ENCODE measurements around the gene PAM. TPM values are rescaled to one million over a fixed set of nuclear protein-coding genes. Genes with fewer than 3 reads are reported as not detected.
"Not testable (repeated sequence)": the region's sequence is repeated elsewhere in the genome, so short reads cannot be mapped to it uniquely, and the experiment has no call there.

The PAM gene
- total RNA-seq, 2 donors from 2014 or later = 66.5 to 153 TPM

DNA sequence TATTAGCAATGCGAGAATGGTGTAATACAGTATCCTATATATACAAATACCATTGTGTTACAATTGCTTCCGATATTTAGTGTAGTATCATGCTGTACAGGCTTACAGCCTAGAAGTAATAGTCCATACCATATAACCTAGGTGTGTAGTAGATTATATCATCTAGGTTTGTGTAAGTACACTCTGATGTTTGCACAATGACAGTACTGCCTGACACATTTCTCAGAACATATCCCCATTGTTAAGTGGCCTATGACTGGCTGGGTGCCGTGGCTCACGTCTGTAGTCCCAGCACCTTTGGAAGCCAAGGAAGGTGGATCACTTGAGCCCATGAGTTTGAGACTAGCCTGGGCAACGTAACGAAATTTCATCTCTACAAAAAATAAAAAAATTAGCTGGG, 124.6 kb downstream of the PAM start:
- H3K4me3 Mint-ChIP-seq = no peak overlapping the region
- H3K4me1 Mint-ChIP-seq = peaks cover 6% of the 10 kb centered on the region
- H3K27me3 Mint-ChIP-seq = no peaks in the 10 kb centered on the region
- H3K9me3 Mint-ChIP-seq = no peaks in the 10 kb centered on the region
- peaks cover 43% of the 10 kb centered on the region for H3K36me3 Mint-ChIP-seq (ENCODE audit: low read depth)
- no peak overlapping the region for H3K27ac Mint-ChIP-seq
- no peak for ATAC-seq (replicated peaks)

DNA sequence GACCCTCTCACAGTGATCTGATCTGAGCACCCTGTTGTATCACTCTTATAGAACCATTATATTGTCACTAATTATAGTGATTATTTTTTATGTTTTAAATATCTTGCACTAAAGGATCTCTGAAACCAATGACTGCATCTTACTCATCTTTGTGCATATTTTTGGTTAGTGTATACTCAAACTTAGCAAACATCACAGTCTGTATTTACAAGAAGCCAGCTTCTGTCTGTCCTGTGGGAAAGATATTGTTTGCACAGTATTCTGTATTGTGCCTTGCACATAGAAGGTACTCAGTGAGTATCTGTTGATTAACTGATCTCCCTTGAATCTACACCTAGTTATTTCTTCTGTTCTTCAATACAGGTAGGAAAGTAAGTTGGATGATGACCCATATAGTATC, 131.5 kb downstream of the PAM start:
- Mint-ChIP-seq H3K4me3 (no peak overlapping the region), H3K9me3 (no peaks in the 10 kb centered on the region)
- no peak for ATAC-seq (replicated peaks)

DNA sequence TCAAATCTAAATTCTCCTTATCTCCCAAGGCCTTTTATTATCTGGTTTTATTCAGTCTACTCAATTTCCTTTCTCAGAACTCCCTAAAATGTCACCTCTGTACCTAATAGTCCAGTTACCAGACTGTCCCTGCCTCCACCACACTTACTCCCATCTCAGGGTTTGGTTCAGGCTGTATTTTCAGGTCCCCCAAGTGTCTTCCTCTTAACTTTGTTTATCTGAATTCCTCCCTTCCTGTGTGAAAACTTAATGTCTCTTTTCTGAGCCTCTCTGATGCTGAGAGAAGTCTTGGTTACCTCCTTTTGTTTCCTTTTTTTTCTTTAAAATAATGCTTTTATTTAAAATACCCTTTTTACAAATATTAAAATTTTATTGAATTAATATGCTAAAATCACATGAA, 133.4 kb downstream of the PAM start:
- Mint-ChIP-seq H3K4me1 (peaks cover 18% of the 10 kb centered on the region), H3K4me3 (no peak overlapping the region), H3K27ac (no peak overlapping the region), H3K9me3 (no peaks in the 10 kb centered on the region), H3K27me3 (no peaks in the 10 kb centered on the region), H3K36me3 (ENCODE audit: low read depth) (peaks cover 38% of the 10 kb centered on the region)
- ATAC-seq (replicated peaks) = no peak

More for the DNA sequence above, 131.5 kb downstream of the PAM start:
- no peak overlapping the region for H3K27ac Mint-ChIP-seq
- peaks cover 41% of the 10 kb centered on the region for H3K36me3 Mint-ChIP-seq (ENCODE audit: low read depth)
- H3K27me3 Mint-ChIP-seq = no peaks in the 10 kb centered on the region
- peaks cover 18% of the 10 kb centered on the region for H3K4me1 Mint-ChIP-seq

DNA sequence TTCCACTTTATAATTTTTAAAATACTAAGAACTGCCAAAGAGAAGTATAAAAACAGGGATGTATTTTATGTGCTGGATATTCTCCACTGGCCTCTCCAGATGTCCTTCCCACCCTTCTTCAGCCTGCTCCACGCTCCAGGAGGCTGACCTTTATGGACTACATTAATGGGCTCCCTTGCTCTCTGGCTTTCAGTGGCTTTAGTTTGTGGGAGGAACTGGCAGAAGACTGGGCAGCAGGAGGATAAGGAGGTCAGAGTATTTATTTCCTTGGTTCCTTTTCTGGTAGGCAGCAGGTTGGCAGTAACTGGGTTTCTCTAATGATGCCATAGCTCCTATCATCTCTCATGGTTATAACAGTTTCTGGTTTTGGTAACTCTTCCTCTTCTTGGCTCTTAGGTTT, 133.9 kb downstream of the PAM start:
- no peak overlapping the region for H3K27ac Mint-ChIP-seq
- peaks cover 40% of the 10 kb centered on the region for H3K36me3 Mint-ChIP-seq (ENCODE audit: low read depth)
- H3K4me1 Mint-ChIP-seq = peaks cover 22% of the 10 kb centered on the region
- H3K27me3 Mint-ChIP-seq = no peaks in the 10 kb centered on the region
- no peaks in the 10 kb centered on the region for H3K9me3 Mint-ChIP-seq
- ATAC-seq (replicated peaks) = no peak
- H3K4me3 Mint-ChIP-seq = no peak overlapping the region

DNA sequence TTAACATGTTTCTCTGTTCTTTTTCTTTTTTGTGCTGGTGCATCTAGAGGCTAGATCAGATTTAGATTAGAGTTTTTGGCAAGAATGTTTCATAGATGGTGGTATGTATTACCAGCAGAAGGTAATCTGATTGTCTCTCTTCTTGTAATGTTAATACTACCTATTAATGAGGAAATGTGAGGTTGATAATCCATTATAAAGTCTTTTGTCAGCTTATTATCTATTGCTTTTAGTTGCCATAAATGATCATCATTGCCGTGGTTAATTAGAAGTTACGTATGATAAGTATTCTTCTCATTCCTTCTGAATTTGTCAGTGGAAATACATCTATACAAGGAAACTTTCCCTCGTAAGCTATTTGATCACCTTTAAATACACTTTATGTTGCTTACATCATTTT, 135.0 kb downstream of the PAM start:
- no peaks in the 10 kb centered on the region for H3K27me3 Mint-ChIP-seq
- H3K36me3 Mint-ChIP-seq (ENCODE audit: low read depth) = peaks cover 51% of the 10 kb centered on the region
- no peak for ATAC-seq (replicated peaks)
- peaks cover 28% of the 10 kb centered on the region for H3K4me1 Mint-ChIP-seq
- H3K4me3 Mint-ChIP-seq = no peak overlapping the region
- H3K9me3 Mint-ChIP-seq = no peaks in the 10 kb centered on the region
- no peak overlapping the region for H3K27ac Mint-ChIP-seq

DNA sequence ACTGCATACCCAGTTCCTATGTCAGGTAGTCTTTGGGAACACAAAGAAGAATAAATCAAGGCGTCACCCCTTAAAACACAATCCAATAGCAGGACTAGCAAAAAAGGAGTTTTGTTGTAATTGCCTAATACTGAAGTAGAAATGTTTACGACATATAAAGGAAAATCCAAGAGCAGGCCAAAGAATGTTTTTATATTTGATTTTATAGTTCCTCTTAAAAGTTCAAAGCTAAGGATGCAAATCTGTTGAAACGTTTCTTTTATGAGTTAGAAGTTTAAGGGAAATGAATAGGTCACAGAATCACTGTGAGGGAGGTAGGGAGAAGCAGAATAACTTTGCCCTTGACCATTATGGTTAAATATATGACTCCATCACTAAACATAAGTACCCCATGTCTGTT, 136.1 kb downstream of the PAM start:
- H3K36me3 Mint-ChIP-seq (ENCODE audit: low read depth) = peaks cover 61% of the 10 kb centered on the region
- H3K4me1 Mint-ChIP-seq = peaks cover 28% of the 10 kb centered on the region
- no peak overlapping the region for H3K27ac Mint-ChIP-seq
- H3K9me3 Mint-ChIP-seq = no peaks in the 10 kb centered on the region
- H3K4me3 Mint-ChIP-seq = no peak overlapping the region
- no peaks in the 10 kb centered on the region for H3K27me3 Mint-ChIP-seq
- no peak for ATAC-seq (replicated peaks)

DNA sequence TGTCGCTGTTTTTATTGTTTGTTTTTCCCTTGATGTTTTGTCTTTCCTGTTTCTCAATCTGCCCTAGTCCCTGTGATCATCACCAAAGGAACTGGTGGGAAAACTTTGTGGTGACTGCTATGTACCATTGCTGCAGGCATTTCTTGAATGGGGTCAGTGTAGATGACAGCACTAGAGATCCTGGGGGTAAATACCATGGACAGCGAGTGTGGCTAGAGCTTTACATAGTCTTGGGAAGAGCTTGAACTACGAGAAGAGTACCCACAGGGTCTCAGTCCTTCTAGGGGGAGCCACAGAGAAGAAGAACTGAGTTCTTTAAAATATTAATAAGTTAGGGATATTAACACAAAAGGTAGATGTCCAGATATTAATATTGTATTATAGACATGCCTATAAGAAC, 138.8 kb downstream of the PAM start:
- Mint-ChIP-seq H3K36me3 (ENCODE audit: low read depth) (peaks cover 57% of the 10 kb centered on the region), H3K27me3 (no peaks in the 10 kb centered on the region), H3K9me3 (no peaks in the 10 kb centered on the region), H3K27ac (no peak overlapping the region), H3K4me1 (peaks cover 11% of the 10 kb centered on the region), H3K4me3 (no peak overlapping the region)
- no peak for ATAC-seq (replicated peaks)

DNA sequence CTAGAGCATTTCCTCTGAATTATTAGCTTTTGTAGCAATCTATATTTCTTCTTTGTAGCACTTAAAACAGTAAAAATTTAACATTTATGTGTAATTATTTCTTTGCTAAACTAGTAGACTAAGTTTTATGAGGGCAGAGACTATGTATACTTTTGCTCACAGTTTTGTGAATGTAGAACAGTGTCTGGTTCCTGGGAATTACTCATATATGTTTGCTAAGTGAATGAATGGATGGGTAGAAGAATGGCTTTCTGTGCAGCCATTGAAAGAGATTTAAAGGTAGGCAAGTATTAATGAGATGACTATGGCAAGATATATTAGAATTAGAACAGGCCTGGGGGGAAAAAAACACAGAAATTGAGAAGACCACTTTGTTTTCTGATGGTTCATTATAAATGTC, 140.1 kb downstream of the PAM start:
- no peaks in the 10 kb centered on the region for H3K9me3 Mint-ChIP-seq
- no peak overlapping the region for H3K4me3 Mint-ChIP-seq
- H3K36me3 Mint-ChIP-seq (ENCODE audit: low read depth) = peaks cover 46% of the 10 kb centered on the region
- peaks cover 11% of the 10 kb centered on the region for H3K4me1 Mint-ChIP-seq
- no peak overlapping the region for H3K27ac Mint-ChIP-seq
- ATAC-seq (replicated peaks) = no peak
- no peaks in the 10 kb centered on the region for H3K27me3 Mint-ChIP-seq

DNA sequence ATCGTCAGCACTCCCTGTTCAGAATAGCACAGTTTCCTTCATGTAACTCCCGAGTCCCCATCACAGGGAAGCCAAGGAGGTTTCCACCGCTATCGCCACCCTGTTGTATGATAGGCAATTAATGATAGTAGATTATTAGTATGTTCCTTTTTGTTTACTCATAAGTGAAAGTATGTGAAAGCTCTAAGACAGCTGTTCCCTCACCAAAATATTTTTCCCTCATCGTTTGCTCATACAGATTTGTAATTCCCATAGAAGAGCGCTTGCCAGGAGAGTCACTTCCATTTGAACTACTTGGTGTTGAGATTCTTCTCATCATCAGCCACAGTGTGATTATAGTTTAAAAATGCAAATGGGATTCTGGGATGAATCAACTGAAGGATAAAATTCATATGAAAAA, 140.9 kb downstream of the PAM start:
- no peak overlapping the region for H3K4me3 Mint-ChIP-seq
- H3K27me3 Mint-ChIP-seq = no peaks in the 10 kb centered on the region
- peaks cover 46% of the 10 kb centered on the region for H3K36me3 Mint-ChIP-seq (ENCODE audit: low read depth)
- H3K27ac Mint-ChIP-seq = no peak overlapping the region
- peaks cover 11% of the 10 kb centered on the region for H3K4me1 Mint-ChIP-seq
- ATAC-seq (replicated peaks) = no peak
- no peaks in the 10 kb centered on the region for H3K9me3 Mint-ChIP-seq

DNA sequence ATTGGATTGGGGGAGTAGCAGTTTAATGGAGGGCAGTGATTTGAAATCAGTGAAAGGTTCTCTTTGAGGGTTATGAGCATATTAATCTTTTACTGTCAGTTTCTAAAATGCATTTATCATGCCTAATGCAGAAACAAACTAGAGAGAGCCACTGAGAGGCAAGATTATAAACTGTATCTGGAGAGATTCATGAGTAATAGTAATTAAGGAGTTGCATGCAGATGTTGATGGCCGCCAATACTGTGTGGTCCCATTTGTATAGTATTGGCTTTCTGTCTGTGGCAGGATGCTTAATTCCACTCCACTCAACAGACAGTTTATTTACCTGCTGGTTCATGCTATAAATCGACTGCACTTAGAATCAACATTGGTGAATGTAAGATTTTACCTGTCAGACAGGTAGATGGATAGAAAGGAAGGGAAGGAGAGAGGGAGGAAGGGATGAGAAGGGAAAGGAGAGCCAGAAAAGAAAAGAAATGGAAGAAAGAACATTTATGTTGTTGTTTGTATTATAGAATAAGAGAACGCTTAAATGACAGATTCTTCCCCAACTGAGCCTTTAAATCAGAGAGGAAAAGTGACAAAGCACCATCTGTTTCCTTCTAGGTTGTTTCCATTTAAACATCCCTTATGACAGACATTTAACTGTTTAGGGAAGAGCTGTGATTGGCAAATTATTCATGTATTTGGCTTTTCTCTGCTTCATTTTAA, 146.5 kb downstream of the PAM start:
- Mint-ChIP-seq H3K9me3 (peaks cover 4% of the 10 kb centered on the region), H3K4me1 (peaks cover 5% of the 10 kb centered on the region), H3K36me3 (ENCODE audit: low read depth) (peaks cover 55% of the 10 kb centered on the region), H3K4me3 (no peak overlapping the region), H3K27me3 (no peaks in the 10 kb centered on the region), H3K27ac (no peak overlapping the region)
- no peak for ATAC-seq (replicated peaks)

DNA sequence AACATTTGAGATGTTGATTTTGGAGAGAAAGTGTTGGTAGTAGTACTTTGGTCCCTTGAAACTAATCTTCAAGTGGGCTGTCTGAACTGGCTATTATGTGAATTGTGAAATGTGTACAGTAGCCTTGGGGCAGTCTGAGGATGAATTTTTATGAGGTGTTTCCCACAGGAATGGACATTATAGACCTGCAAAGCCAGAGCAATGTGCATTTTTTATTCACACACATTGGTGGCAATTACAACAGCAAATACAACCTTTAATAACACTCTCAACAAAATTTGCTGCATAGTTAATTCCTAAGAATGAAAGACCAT, 147.0 kb downstream of the PAM start:
- no peaks in the 10 kb centered on the region for H3K27me3 Mint-ChIP-seq
- ATAC-seq (replicated peaks) = no peak
- H3K4me1 Mint-ChIP-seq = peaks cover 5% of the 10 kb centered on the region
- no peak overlapping the region for H3K27ac Mint-ChIP-seq
- peaks cover 50% of the 10 kb centered on the region for H3K36me3 Mint-ChIP-seq (ENCODE audit: low read depth)
- no peak overlapping the region for H3K4me3 Mint-ChIP-seq
- H3K9me3 Mint-ChIP-seq = peaks cover 5% of the 10 kb centered on the region

DNA sequence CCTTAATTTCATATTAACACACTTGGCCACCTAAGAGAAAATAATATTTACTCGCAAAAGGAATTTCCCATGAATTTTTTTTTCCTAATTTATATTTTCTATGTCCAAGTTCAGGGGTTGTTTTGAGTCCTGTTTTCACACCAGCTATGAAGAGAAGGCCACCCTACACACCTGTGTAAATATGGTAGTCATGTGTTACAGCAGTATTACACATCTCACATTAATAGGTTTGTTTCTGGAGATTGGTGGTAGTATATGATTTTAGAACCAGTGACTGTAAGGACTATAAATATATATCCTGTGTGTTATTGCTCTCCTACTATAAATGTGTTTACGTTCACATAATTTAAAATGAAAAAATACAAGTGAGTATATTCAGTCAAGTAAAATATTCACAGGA, 147.5 kb downstream of the PAM start:
- Mint-ChIP-seq H3K9me3 (peaks cover 5% of the 10 kb centered on the region), H3K36me3 (ENCODE audit: low read depth) (peaks cover 49% of the 10 kb centered on the region), H3K27me3 (no peaks in the 10 kb centered on the region), H3K4me1 (peaks cover 5% of the 10 kb centered on the region), H3K4me3 (no peak overlapping the region), H3K27ac (no peak overlapping the region)
- no peak for ATAC-seq (replicated peaks)

DNA sequence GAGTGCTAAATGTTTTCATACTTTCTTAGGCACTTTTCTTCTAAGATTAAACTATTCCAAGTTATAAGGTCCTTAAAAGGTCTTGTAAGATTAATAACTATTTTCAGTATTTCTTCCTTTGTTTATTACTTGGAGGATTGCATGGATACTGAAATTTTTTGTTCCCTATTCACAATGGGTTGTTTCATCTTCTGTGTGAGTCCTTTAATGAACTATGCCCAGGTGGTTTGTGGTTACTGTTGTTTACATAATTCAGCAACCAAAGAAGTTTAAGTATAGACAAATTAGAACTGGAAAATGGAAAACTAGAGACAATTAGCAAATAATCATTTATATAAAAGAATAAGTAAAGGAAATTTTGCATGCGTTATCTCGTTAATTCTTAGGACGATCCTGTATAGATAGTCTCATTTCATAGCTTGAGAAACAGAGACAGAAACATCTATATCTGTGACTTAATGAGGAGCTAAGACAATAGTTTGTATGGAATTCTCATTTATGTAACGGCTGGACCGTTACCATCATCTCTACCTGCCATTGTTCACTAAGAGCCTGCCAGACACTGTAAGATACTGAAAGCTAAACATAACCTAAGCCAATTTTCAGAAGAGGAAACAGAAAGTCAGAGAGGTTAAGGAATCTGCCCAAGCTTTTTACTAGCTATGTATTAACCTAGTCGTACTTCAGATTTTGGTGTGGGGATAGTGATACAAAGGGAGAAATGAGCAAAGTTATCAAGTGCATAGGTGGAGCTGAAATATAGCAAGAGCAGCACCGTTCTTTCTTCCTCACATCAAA, 148.2 kb downstream of the PAM start:
- ATAC-seq (replicated peaks) = no peak
- H3K36me3 Mint-ChIP-seq (ENCODE audit: low read depth) = peaks cover 49% of the 10 kb centered on the region
- H3K27ac Mint-ChIP-seq = no peak overlapping the region
- no peak overlapping the region for H3K4me3 Mint-ChIP-seq
- H3K4me1 Mint-ChIP-seq = peaks cover 5% of the 10 kb centered on the region
- peaks cover 5% of the 10 kb centered on the region for H3K9me3 Mint-ChIP-seq
- no peaks in the 10 kb centered on the region for H3K27me3 Mint-ChIP-seq

DNA sequence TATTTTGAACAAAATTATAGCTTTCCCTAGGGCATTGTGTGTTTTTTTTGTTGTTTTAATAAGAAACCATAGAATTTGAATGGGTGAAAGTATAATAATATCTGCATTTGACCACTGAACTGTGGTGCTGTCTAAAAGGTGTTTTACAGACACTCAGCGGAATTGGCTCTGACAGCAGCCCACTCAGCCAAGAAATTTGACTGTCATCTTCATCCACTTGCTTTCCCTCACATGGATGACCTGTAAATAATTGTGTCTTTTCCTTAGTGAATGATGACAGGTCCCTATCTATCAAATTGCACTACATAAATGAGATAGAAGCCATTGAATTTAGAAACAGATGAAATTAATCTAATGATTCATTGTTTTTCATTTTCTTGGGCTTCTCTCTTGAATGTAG, 150.0 kb downstream of the PAM start:
- peaks cover 5% of the 10 kb centered on the region for H3K9me3 Mint-ChIP-seq
- peaks cover 7% of the 10 kb centered on the region for H3K4me1 Mint-ChIP-seq
- no peaks in the 10 kb centered on the region for H3K27me3 Mint-ChIP-seq
- no peak overlapping the region for H3K4me3 Mint-ChIP-seq
- no peak for ATAC-seq (replicated peaks)
- no peak overlapping the region for H3K27ac Mint-ChIP-seq
- H3K36me3 Mint-ChIP-seq (ENCODE audit: low read depth) = peaks cover 54% of the 10 kb centered on the region

DNA sequence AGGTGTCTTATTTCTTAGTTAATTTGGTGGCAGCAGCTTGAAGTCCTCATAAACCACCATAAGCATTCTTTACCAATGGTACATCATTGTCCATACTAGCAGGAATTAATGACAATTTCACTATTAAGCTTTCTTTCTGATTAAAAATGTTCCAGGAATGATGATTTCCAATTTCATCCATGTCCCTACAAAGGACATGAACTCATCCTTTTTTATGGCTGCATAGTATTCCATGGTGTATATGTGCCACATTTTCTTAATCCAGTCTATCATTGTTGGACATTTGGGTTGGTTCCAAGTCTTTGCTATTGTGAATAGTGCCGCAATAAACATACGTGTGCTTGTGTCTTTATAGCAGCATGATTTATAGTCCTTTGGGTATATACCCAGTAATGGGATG, 152.0 kb downstream of the PAM start:
- H3K9me3 Mint-ChIP-seq; H3K4me3 Mint-ChIP-seq; H3K27ac Mint-ChIP-seq; ATAC-seq (replicated peaks); H3K27me3 Mint-ChIP-seq: not testable (repeated sequence)
- peaks cover 12% of the 10 kb centered on the region for H3K4me1 Mint-ChIP-seq
- H3K36me3 Mint-ChIP-seq (ENCODE audit: low read depth) = peaks cover 46% of the 10 kb centered on the region
